ENCODE data around the gene SUMO4. TPM values are rescaled to one million over a fixed set of nuclear protein-coding genes. Genes with fewer than 3 reads are reported as not detected.

The SUMO4 gene
- total and polyA plus RNA-seq, 2 of the 8 experiments (the other 6 are each of a cell fraction or from before 2014, with no cell fraction given): 0.09 to 1.3 TPM

- H4K20me1 ChIP-seq (replicated peaks in 1 of 2; ENCODE audit: control insufficient read depth in 1 of 2, insufficient read depth in 2 of 2, low read length in 2 of 2): no peaks in the 10 kb centered on the region
- no peak overlapping the region for H3K18ac ChIP-seq (ENCODE audit: extremely low read depth, low read length)
- DNase-seq (ENCODE audit: low read depth in 1 of 2, low spot score in 2 of 2): no peak
- no peak overlapping the region for H4K8ac ChIP-seq (ENCODE audit: extremely low read depth, insufficient read depth, low read length)
- no peak overlapping the region for H3K23ac ChIP-seq (ENCODE audit: insufficient read length)
- no peak overlapping the region for H3K56ac ChIP-seq (replicated peaks; ENCODE audit: insufficient read length, low read depth, low read length)
- H3K79me2 ChIP-seq (ENCODE audit: control insufficient read depth in 1 of 2, insufficient read depth in 2 of 2, low read length in 2 of 2): peaks cover 0 to 28% of the 10 kb centered on the region in 2 experiments; a peak in 1 of 4 replicates
- H3K9ac ChIP-seq (replicated peaks in 1 of 4; ENCODE audit: extremely low read depth in 1 of 4, low read depth in 3 of 4, low read length in 3 of 4): no peak overlapping the region
- no peak overlapping the region for H2AK5ac ChIP-seq (ENCODE audit: low read depth, low read length)
- POLR2A ChIA-PET (ENCODE audit: partially characterized antibody): interaction anchor here (1.3 kb wide), 1 partner anchor 77 kb away, joined by 3 read pairs; no protein-coding TSS in a partner anchor
- H3K4ac ChIP-seq (replicated peaks; ENCODE audit: insufficient read length, low read depth, low read length): no peak overlapping the region
- H2BK12ac ChIP-seq (ENCODE audit: low read depth, low read length): no peak overlapping the region
- no peak overlapping the region for H3K27ac ChIP-seq (ENCODE audit: low read depth, low read length)
- H3K14ac ChIP-seq (ENCODE audit: insufficient read length): no peak overlapping the region
- H3K27me3 ChIP-seq (replicated peaks in 1 of 4; ENCODE audit: control insufficient read depth in 3 of 4, extremely low read depth in 1 of 4, insufficient read depth in 3 of 4, low read length in 3 of 4): no peaks in the 10 kb centered on the region
- no peaks in the 10 kb centered on the region; the same call in 1 of the 2 replicates for H3K79me1 ChIP-seq (ENCODE audit: low read depth, low read length)
- CTCF ChIA-PET (ENCODE audit: partially characterized antibody): interaction anchor here (0.6 to 0.9 kb wide), 2 partner anchors 65 to 132 kb away, joined by 3 to 4 read pairs; no protein-coding TSS in a partner anchor
- no peak overlapping the region for H2BK5ac ChIP-seq (ENCODE audit: low read depth, low read length)
- H2BK20ac ChIP-seq (ENCODE audit: low read length): no peak overlapping the region
- no peaks in the 10 kb centered on the region for H3K4me1 ChIP-seq (replicated peaks in 1 of 4; ENCODE audit: control insufficient read depth in 3 of 4, insufficient read depth in 4 of 4, low read length in 3 of 4)
- no peaks in the 10 kb centered on the region for H3K23me2 ChIP-seq (ENCODE audit: low read depth, low read length)
- peaks cover 0 to 6% (median 0%) of the 10 kb centered on the region in 4 experiments; a peak in 1 of 8 replicates for H3K36me3 ChIP-seq (ENCODE audit: control insufficient read depth in 2 of 4, insufficient read depth in 4 of 4, low read length in 3 of 4)
- H3K4me3 ChIP-seq (ENCODE audit: extremely low read depth in 1 of 4, insufficient read depth in 2 of 4, low read depth in 3 of 4, low read length in 4 of 4): no peak overlapping the region
- no peak overlapping the region for H2BK120ac ChIP-seq (replicated peaks; ENCODE audit: low read depth, low read length)
- H4K91ac ChIP-seq (replicated peaks; ENCODE audit: insufficient read length, low read length): no peak overlapping the region
- no peak overlapping the region for H3K4me2 ChIP-seq (ENCODE audit: insufficient read depth in 1 of 2, low read depth in 2 of 2, low read length in 2 of 2)
- H2BK15ac ChIP-seq (ENCODE audit: low read length): no peak overlapping the region
- no peak overlapping the region for H2AFZ ChIP-seq (ENCODE audit: low read length)
- H4K5ac ChIP-seq (ENCODE audit: insufficient read length, low read depth, low read length): no peak overlapping the region
- H3K9me3 ChIP-seq (ENCODE audit: insufficient read depth in 2 of 2, low read depth in 1 of 2, low read length in 1 of 2): no peaks in the 10 kb centered on the region
- FAIRE-seq: no peak
- TF ChIP-seq POU5F1 (IDR thresholded peaks at IDR 0.05; ENCODE audit: low read depth, low read length) (no peak), CHD1 (IDR thresholded peaks at IDR 0.05; ENCODE audit: low read depth, low read length) (no peak), CTBP2 (IDR thresholded peaks at IDR 0.05; ENCODE audit: borderline replicate concordance, insufficient read depth, insufficient read length, low read length) (no peak), SAP30 (IDR thresholded peaks at IDR 0.05; ENCODE audit: insufficient read depth, insufficient replicate concordance, low read length) (no peak), NRF1 (IDR thresholded peaks at IDR 0.05; ENCODE audit: low read depth, low read length) (no peak), KDM5A (IDR thresholded peaks at IDR 0.05; ENCODE audit: low read length) (no peak), CBX5 (IDR thresholded peaks at IDR 0.05; ENCODE audit: low read depth, low read length) (no peak), ATF3 (IDR thresholded peaks at IDR 0.05; ENCODE audit: insufficient read depth, low read depth, low read length) (no peak), GTF2F1 (IDR thresholded peaks at IDR 0.05; ENCODE audit: borderline replicate concordance, low read depth, low read length) (no peak), BACH1 (IDR thresholded peaks at IDR 0.05; ENCODE audit: low read length) (no peak), MAFK (IDR thresholded peaks at IDR 0.05; ENCODE audit: low read depth, low read length) (no peak), CREB1 (IDR thresholded peaks at IDR 0.05) (no peak), SP2 (IDR thresholded peaks at IDR 0.05; ENCODE audit: low read length) (no peak)
- TF ChIP-seq, protein P1, sequence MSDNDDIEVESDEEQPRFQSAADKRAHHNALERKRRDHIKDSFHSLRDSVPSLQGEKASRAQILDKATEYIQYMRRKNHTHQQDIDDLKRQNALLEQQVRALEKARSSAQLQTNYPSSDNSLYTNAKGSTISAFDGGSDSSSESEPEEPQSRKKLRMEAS (IDR thresholded peaks at IDR 0.05): no peak
Measured at GRCh38 chr6:149392535-149392934, 7.5 kb upstream of the SUMO4 start.

Measured in H1 (cell line).